H1 (cell line): ENCODE data around the gene MPDZ. TPM values are rescaled to one million over a fixed set of nuclear protein-coding genes. Genes with fewer than 3 reads are reported as not detected.

ENCODE experiments used
- CTCF ChIA-PET: fragments of 300-600 bp; sonication (Branson Sonifier 250); formaldehyde crosslinking; loops from one replicate; lab custom pipeline; 2021; ENCODE audit not compliant: partially characterized antibody; lab: Charles Lee
- POLR2A ChIA-PET: fragments of 300-600 bp; sonication (Branson Sonifier 250); formaldehyde crosslinking; loops from one replicate; lab custom pipeline; 2021; ENCODE audit warnings: inconsistent platforms; ENCODE audit not compliant: partially characterized antibody; lab: Charles Lee
- DNase-seq, 2 experiments: peaks; one replicate each; pipeline versions ENCODE4 v3.0.0 to v3.0.0-alpha.2; 2010 to 2022; ENCODE audit warnings: low spot score in 2 of 2, low read depth in 1 of 2, mixed read lengths in 1 of 2
- FAIRE-seq: peaks from 2 replicates; lab custom pipeline; 2011; peaks lifted over from hg19 to GRCh38; lab: Jason Lieb, UNC
- H2AFZ ChIP-seq: 2 replicates; pipeline ENCODE4 v1.8.1; 2012; ENCODE audit warnings: low read length, inconsistent platforms
- H2AK5ac ChIP-seq: 2 replicates; pipeline ENCODE4 v1.6.1; 2013; ENCODE audit warnings: low read depth, low read length
- H2BK120ac ChIP-seq: replicated peaks from 2 replicates; pipeline ENCODE3; 2013; ENCODE audit warnings: low read depth, low read length, inconsistent platforms
- H2BK12ac ChIP-seq: 2 replicates; pipeline ENCODE4 v1.6.1; 2013; ENCODE audit warnings: low read depth, low read length
- H2BK15ac ChIP-seq: 2 replicates; pipeline ENCODE4 v1.6.1; 2013; ENCODE audit warnings: low read length
- H2BK20ac ChIP-seq: 2 replicates; pipeline ENCODE4 v1.6.1; 2013; ENCODE audit warnings: low read length
- H2BK5ac ChIP-seq: 2 replicates; pipeline ENCODE4 v1.6.1; 2013; ENCODE audit warnings: low read depth, low read length
- H3K14ac ChIP-seq: 2 replicates; pipeline ENCODE4 v1.6.1; 2013; ENCODE audit warnings: inconsistent platforms; ENCODE audit not compliant: insufficient read length
- H3K18ac ChIP-seq: 2 replicates; pipeline ENCODE4 v1.6.1; 2013; ENCODE audit warnings: low read length; ENCODE audit errors: extremely low read depth
- H3K23ac ChIP-seq: 2 replicates; pipeline ENCODE4 v1.6.1; 2013; ENCODE audit warnings: inconsistent platforms; ENCODE audit not compliant: insufficient read length
- H3K23me2 ChIP-seq: 2 replicates; pipeline ENCODE4 v1.6.1; 2013; ENCODE audit warnings: low read depth, low read length
- H3K27ac ChIP-seq: 2 replicates; pipeline ENCODE4 v1.6.1; 2011; ENCODE audit warnings: low read depth, low read length, inconsistent platforms
- H3K27me3 ChIP-seq, 4 experiments: replicated peaks in 1 of 4; 1 replicate in 1 of 4; 2 replicates in 3 of 4; pipeline versions ENCODE4 v1.6.1 to v1.8.1; 2011 to 2013; ENCODE audit warnings: low read length in 3 of 4, mild to moderate bottlenecking in 3 of 4, inconsistent platforms in 2 of 4, mixed read lengths in 2 of 4, moderate library complexity in 1 of 4; ENCODE audit not compliant: control insufficient read depth in 3 of 4, insufficient read depth in 3 of 4; ENCODE audit errors: extremely low read depth in 1 of 4
- H3K36me3 ChIP-seq, 4 experiments: 2 replicates each; pipeline versions ENCODE4 v1.6.1 to v1.8.1; 2011 to 2013; ENCODE audit warnings: mild to moderate bottlenecking in 4 of 4, low read length in 3 of 4, moderate library complexity in 2 of 4, control low read depth in 1 of 4, inconsistent platforms in 1 of 4; ENCODE audit not compliant: insufficient read depth in 4 of 4, control insufficient read depth in 2 of 4
- H3K4ac ChIP-seq: replicated peaks from 2 replicates; pipeline ENCODE3; 2013; ENCODE audit warnings: low read length, low read depth, mixed read lengths, inconsistent platforms; ENCODE audit not compliant: insufficient read length
- H3K4me1 ChIP-seq, 4 experiments: replicated peaks in 1 of 4; 1 replicate in 1 of 4; 2 replicates in 3 of 4; pipeline versions ENCODE4 v1.6.1 to v1.8.1; 2011 to 2013; ENCODE audit warnings: low read length in 3 of 4, inconsistent platforms in 2 of 4, mixed read lengths in 1 of 4; ENCODE audit not compliant: insufficient read depth in 4 of 4, control insufficient read depth in 3 of 4
- H3K4me2 ChIP-seq, 2 experiments: 2 replicates each; pipeline versions ENCODE4 v1.6.1 to v1.8.1; 2011 to 2013; ENCODE audit warnings: low read depth in 2 of 2, low read length in 2 of 2, control low read depth in 1 of 2, inconsistent platforms in 1 of 2, mild to moderate bottlenecking in 1 of 2; ENCODE audit not compliant: insufficient read depth in 1 of 2
- H3K4me3 ChIP-seq, 4 experiments: fragments of 200-600, 300-600 bp in 1 of 4; sonication (generic), shearing (Covaris generic), sonication (Bioruptor Twin) in 1 of 4; 2 replicates each; pipeline versions ENCODE4 v1.5.1 to v1.8.1; 2011 to 2016; ENCODE audit warnings: low read length in 4 of 4, low read depth in 3 of 4, control low read depth in 2 of 4, inconsistent platforms in 2 of 4, mild to moderate bottlenecking in 2 of 4, mixed read lengths in 1 of 4, moderate library complexity in 1 of 4; ENCODE audit not compliant: insufficient read depth in 2 of 4; ENCODE audit errors: extremely low read depth in 1 of 4
- H3K56ac ChIP-seq: replicated peaks from 2 replicates; pipeline ENCODE3; 2013; ENCODE audit warnings: low read depth, mild to moderate bottlenecking, mixed read lengths, low read length, inconsistent platforms; ENCODE audit not compliant: insufficient read length
- H3K79me1 ChIP-seq: 2 replicates; pipeline ENCODE4 v1.6.1; 2013; ENCODE audit warnings: low read depth, low read length, control low read depth
- H3K79me2 ChIP-seq, 2 experiments: 2 replicates each; pipeline versions ENCODE4 v1.6.1 to v1.8.1; 2012 to 2013; ENCODE audit warnings: low read length in 2 of 2, mild to moderate bottlenecking in 2 of 2, inconsistent platforms in 1 of 2; ENCODE audit not compliant: insufficient read depth in 2 of 2, control insufficient read depth in 1 of 2
- H3K9ac ChIP-seq, 4 experiments: replicated peaks in 1 of 4; 1 replicate in 1 of 4; 2 replicates in 3 of 4; pipeline versions ENCODE4 v1.6.1 to v1.8.1; 2011 to 2013; ENCODE audit warnings: low read depth in 3 of 4, low read length in 3 of 4, control low read depth in 2 of 4, mild to moderate bottlenecking in 2 of 4, moderate library complexity in 2 of 4, inconsistent platforms in 1 of 4; ENCODE audit errors: extremely low read depth in 1 of 4
- H3K9me3 ChIP-seq, 2 experiments: 2 replicates each; pipeline versions ENCODE4 v1.6.1 to v1.8.1; 2012 to 2013; ENCODE audit warnings: mild to moderate bottlenecking in 2 of 2, moderate library complexity in 2 of 2, control low read depth in 1 of 2, inconsistent platforms in 1 of 2, low read depth in 1 of 2, low read length in 1 of 2, mixed read lengths in 1 of 2; ENCODE audit not compliant: insufficient read depth in 2 of 2
- H4K20me1 ChIP-seq, 2 experiments: replicated peaks in 1 of 2; 2 replicates each; pipeline versions ENCODE3 to v1.8.1; 2011 to 2013; ENCODE audit warnings: inconsistent platforms in 2 of 2, low read length in 2 of 2, mild to moderate bottlenecking in 1 of 2; ENCODE audit not compliant: insufficient read depth in 2 of 2, control insufficient read depth in 1 of 2
- H4K5ac ChIP-seq: 2 replicates; pipeline ENCODE4 v1.6.1; 2013; ENCODE audit warnings: low read length, low read depth, mixed read lengths, inconsistent platforms; ENCODE audit not compliant: insufficient read length
- H4K8ac ChIP-seq: 2 replicates; pipeline ENCODE4 v1.8.0; 2013; ENCODE audit warnings: mild to moderate bottlenecking, moderate library complexity, low read length, inconsistent platforms; ENCODE audit not compliant: insufficient read depth; ENCODE audit errors: extremely low read depth
- H4K91ac ChIP-seq: replicated peaks from 2 replicates; pipeline ENCODE3; 2013; ENCODE audit warnings: low read length, mixed read lengths, inconsistent platforms; ENCODE audit not compliant: insufficient read length
- CHD1 ChIP-seq: IDR thresholded peaks from 2 replicates; pipeline ENCODE4 v1.6.1; 2012; ENCODE audit warnings: low read depth, low read length, improper control_type of control experiment
- POLR2AphosphoS5 ChIP-seq: IDR thresholded peaks from 2 replicates; pipeline ENCODE4 v1.6.1; 2011; ENCODE audit warnings: low read depth, low read length
- SUZ12 ChIP-seq: fragments of 200-600 bp; sonication (generic); IDR thresholded peaks from 2 replicates; pipeline ENCODE4 v1.6.1; 2012; ENCODE audit warnings: mild to moderate bottlenecking, inconsistent platforms, low read length, moderate library complexity, mixed read lengths
- TCF12 ChIP-seq: IDR thresholded peaks from 2 replicates; pipeline ENCODE4 v1.6.1; 2011; ENCODE audit warnings: low read depth, mild to moderate bottlenecking, low read length
- WGBS, 2 experiments: shearing (Covaris generic) in 1 of 2; methylation state at CpG; one replicate each; pipeline versions ENCODE4 v1.1.6 to v1.1.7; 2013 to 2015; ENCODE audit warnings: low lambda C conversion rate in 2 of 2, mixed read lengths in 2 of 2, inconsistent platforms in 1 of 2, low coverage in 1 of 2, missing lambda C conversion rate in 1 of 2; ENCODE audit not compliant: insufficient replicate concordance in 2 of 2, insufficient coverage in 1 of 2, insufficient read length in 1 of 2; ENCODE audit errors: extremely low coverage in 1 of 2, missing lambda C conversion rate in 1 of 2; 5-methylcytosine and 5-hydroxymethylcytosine counted together
- polyA plus RNA-seq, 7 experiments: library from polyadenylated mRNA; depleted of rRNA in 3 of 7; stranded (reverse) in 5 of 7; unstranded in 2 of 7; fragments of >200 nt in 5 of 7; fragments of 200-250 nt in 2 of 7; gene quantifications; 1 replicate in 5 of 7; 2 replicates in 1 of 7; 4 replicates in 1 of 7; pipeline versions ENCODE4 v1.2.1 to v1.2.3, GENCODE V29; 2011 to 2013; ENCODE audit warnings: missing spikeins in 2 of 7, mixed read lengths in 2 of 7
- total RNA-seq: library from RNA; stranded (reverse); fragmentation: NEBNext Ultra II Directional; extraction: Animal tissue kit (Norgen Biotek cat#: 25700); gene quantifications from 2 replicates; pipeline ENCODE4 v1.2.1, GENCODE V29; 2021

Gene MPDZ
- total and polyA plus RNA-seq, 2 of the 8 experiments (the other 6 are each of a cell fraction or from before 2014, with no cell fraction given): 14.6 to 39.4 TPM

DNA sequence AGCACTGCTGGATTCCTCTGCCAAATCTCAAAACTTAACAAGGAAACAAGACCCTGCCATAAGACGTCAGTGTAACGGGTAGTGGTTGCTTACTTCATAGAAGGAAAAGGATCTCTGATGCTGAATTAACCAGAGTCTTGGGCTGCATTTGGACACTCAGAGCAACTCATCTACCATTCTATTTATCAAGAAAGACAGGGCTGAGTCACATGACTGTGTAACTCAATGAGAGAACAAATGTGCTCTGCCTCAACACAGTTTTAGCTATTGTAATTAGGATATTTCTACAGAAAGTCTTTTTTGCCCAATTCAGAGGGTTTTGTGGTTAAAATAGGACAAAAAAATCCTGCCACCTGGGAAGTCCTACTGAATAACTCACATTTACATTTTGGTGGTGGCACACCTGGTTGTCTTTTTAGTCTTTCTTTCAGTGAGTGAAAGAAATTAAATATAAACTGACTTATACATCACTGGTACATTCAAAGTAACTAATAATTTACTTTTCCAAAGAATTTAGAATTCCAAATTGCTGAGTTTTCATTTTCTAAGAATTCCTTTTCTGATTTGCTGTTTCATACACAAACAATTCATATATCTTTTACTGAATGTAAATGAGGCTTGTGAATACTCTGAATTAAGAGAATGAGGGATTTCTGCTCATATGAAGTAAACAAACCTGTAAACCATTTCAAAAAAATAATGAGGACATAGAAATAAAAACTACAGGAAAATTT is 104.4 kb downstream of the MPDZ start:
- Histone ChIP-seq H3K79me2 (no peaks in the 10 kb centered on the region), H3K9ac (no peak overlapping the region), H3K4me2 (no peak overlapping the region), H3K4me1 (no peaks in the 10 kb centered on the region), H3K4me3 (no peak overlapping the region)
- CTCF ChIA-PET: no interaction called here
- TF ChIP-seq CHD1 (no peak), POLR2AphosphoS5 (no peak), SUZ12 (no peak), TCF12 (no peak)
- TF ChIP-seq, all 59 proteins: peak for 0
- no peak overlapping the region for H3K27ac ChIP-seq
- DNase-seq (no peak), FAIRE-seq (no peak)
- H3K56ac ChIP-seq: no peak overlapping the region
- H2AFZ ChIP-seq: no peak overlapping the region
- no peaks in the 10 kb centered on the region for H3K79me1 ChIP-seq
- H2BK5ac ChIP-seq: no peak overlapping the region
- WGBS, 2 experiments: 94% methylated on average over 2 of the region's 2 CpGs; no CpG with 5 or more reads in 1 of the 2 experiments
- H3K36me3 ChIP-seq: peaks cover 0 to 10% (median 3%) of the 10 kb centered on the region in 4 experiments; a peak in 2 of 8 replicates
- no peak overlapping the region for H3K4ac ChIP-seq
- no peak overlapping the region for H3K14ac ChIP-seq
- H2BK120ac ChIP-seq: no peak overlapping the region
- no peak overlapping the region for H2BK12ac ChIP-seq
- no peak overlapping the region for H3K23ac ChIP-seq
- no peaks in the 10 kb centered on the region for H3K27me3 ChIP-seq
- no peak overlapping the region for H4K91ac ChIP-seq
- H2AK5ac ChIP-seq: no peak overlapping the region
- H2BK15ac ChIP-seq: no peak overlapping the region
- H3K18ac ChIP-seq: no peak overlapping the region
- H3K23me2 ChIP-seq: no peaks in the 10 kb centered on the region
- H2BK20ac ChIP-seq: no peak overlapping the region
- H4K5ac ChIP-seq: no peak overlapping the region
- no peaks in the 10 kb centered on the region for H4K20me1 ChIP-seq
- POLR2A ChIA-PET: no interaction called here
- H4K8ac ChIP-seq: no peak overlapping the region
- H3K9me3 ChIP-seq: no peaks in the 10 kb centered on the region
